ENCODE data around the gene NMNAT3.
A peak's percentile ranks its signal among the peaks of the same experiment; 100 is the strongest.

The NMNAT3 gene

GRCh38 chr3:139552632-139553365 lies 125.0 kb downstream of the NMNAT3 start:
- Histone ChIP-seq H3K36me3 (ENCODE audit: control insufficient read depth in 1 of 2, insufficient read depth in 2 of 2, low read length in 2 of 2) (no peaks in the 10 kb centered on the region), H3K4me3 (ENCODE audit: low read depth in 1 of 2, low read length in 2 of 2) (no peak overlapping the region), H3K27me3 (ENCODE audit: control insufficient read depth in 1 of 2, insufficient read depth in 2 of 2, low read length in 2 of 2) (no peaks in the 10 kb centered on the region), H3K9me3 (ENCODE audit: control insufficient read depth in 1 of 2, low read length in 2 of 2) (no peaks in the 10 kb centered on the region), H3K4me1 (ENCODE audit: control insufficient read depth in 1 of 2, insufficient read depth in 2 of 2, low read length in 2 of 2) (peaks cover 4 to 5% of the 10 kb centered on the region in 2 donors), H3K9ac (ENCODE audit: low read depth in 1 of 2, low read length in 2 of 2) (no peak overlapping the region), H3K27ac (ENCODE audit: low read depth, low read length) (no peak overlapping the region)

DNA sequence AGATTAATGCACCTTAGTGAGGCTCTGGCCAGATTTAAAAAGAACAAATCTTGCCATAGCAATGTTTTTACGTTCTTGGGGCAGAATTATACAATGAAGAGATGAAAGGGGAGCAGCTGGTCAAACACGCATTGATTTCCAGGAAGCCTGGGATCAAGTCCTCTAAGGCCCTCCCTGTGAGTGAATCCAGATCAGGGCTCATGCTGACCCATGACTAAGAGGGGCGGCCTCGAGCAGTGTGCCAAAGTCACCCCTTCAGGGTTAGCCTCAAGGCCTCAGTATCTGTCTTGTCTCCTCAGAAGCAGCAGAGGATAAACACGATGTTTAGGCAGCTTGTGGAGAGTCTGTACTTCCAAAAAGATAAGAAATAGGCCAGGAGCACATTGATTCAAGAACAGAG lies 129.0 kb downstream of the NMNAT3 start:
- no peak overlapping the region for H3K27ac ChIP-seq (ENCODE audit: low read depth, low read length)
- H3K4me1 ChIP-seq (ENCODE audit: control insufficient read depth in 1 of 2, insufficient read depth in 2 of 2, low read length in 2 of 2), result peaks cover 3 to 4% of the 10 kb centered on the region in 2 donors
- H3K36me3 ChIP-seq (ENCODE audit: control insufficient read depth in 1 of 2, insufficient read depth in 2 of 2, low read length in 2 of 2), result no peaks in the 10 kb centered on the region
- no peaks in the 10 kb centered on the region for H3K9me3 ChIP-seq (ENCODE audit: control insufficient read depth in 1 of 2, low read length in 2 of 2)
- no peak overlapping the region for H3K4me3 ChIP-seq (ENCODE audit: low read depth in 1 of 2, low read length in 2 of 2)
- no peak overlapping the region for H3K9ac ChIP-seq (ENCODE audit: low read depth in 1 of 2, low read length in 2 of 2)
- no peaks in the 10 kb centered on the region for H3K27me3 ChIP-seq (ENCODE audit: control insufficient read depth in 1 of 2, insufficient read depth in 2 of 2, low read length in 2 of 2)

- Histone ChIP-seq H3K9ac (ENCODE audit: low read depth in 1 of 2, low read length in 2 of 2) (no peak overlapping the region), H3K4me1 (ENCODE audit: control insufficient read depth in 1 of 2, insufficient read depth in 2 of 2, low read length in 2 of 2) (peaks cover 0 to 2% of the 10 kb centered on the region in 2 donors), H3K27me3 (ENCODE audit: control insufficient read depth in 1 of 2, insufficient read depth in 2 of 2, low read length in 2 of 2) (no peaks in the 10 kb centered on the region), H3K4me3 (ENCODE audit: low read depth in 1 of 2, low read length in 2 of 2) (no peak overlapping the region), H3K27ac (ENCODE audit: low read depth, low read length) (no peak overlapping the region), H3K9me3 (ENCODE audit: control insufficient read depth in 1 of 2, low read length in 2 of 2) (no peaks in the 10 kb centered on the region), H3K36me3 (ENCODE audit: control insufficient read depth in 1 of 2, insufficient read depth in 2 of 2, low read length in 2 of 2) (no peaks in the 10 kb centered on the region)
These were observed 130.1 kb downstream of the NMNAT3 start for GRCh38 chr3:139547666-139548065.

- H3K9ac ChIP-seq (ENCODE audit: low read depth in 1 of 2, low read length in 2 of 2), result no peak overlapping the region
- no peak overlapping the region for H3K4me3 ChIP-seq (ENCODE audit: low read depth in 1 of 2, low read length in 2 of 2)
These were observed 131.0 kb downstream of the NMNAT3 start for GRCh38 chr3:139546772-139547171.

DNA sequence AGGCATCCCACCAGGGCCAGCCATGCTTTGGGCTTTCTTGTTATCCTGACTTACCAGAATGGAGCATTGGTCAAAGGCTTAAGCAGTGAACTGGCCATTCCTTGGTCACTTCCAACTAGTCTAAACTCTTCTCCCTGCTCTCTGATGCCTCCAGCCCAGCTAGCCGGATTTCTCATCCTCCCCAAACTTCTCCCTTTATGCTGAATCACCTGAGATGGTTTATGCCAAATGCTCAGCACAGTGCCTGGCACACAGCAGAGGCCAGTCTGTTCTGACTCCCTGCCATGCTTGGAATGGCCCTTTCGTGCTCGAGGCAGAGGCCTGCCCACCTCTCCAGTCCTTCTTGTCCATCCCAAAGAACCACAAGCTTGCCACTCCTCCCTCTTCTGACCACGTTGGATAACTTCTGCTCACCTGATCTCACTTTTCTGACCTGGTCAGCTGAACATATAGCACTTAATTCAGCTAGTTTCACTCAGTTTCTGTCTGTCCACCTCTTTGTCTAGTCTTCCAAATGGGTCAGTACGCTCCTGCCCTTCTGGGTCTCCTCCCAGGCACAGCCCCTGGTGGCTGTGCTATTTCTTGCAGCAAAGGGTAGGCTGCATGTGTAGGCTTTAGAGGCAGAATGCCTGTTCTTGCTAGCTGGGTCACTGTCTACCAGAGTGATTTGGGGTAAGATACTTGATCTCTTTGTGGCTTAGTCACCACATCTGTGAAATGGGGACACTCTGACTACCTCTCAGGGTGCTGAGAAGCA lies 136.1 kb downstream of the NMNAT3 start:
- Histone ChIP-seq H3K4me1 (ENCODE audit: control insufficient read depth in 1 of 2, insufficient read depth in 2 of 2, low read length in 2 of 2) (peaks cover 21 to 26% of the 10 kb centered on the region in 2 donors), H3K27ac (ENCODE audit: low read depth, low read length) (no peak overlapping the region), H3K9ac (ENCODE audit: low read depth in 1 of 2, low read length in 2 of 2) (no peak overlapping the region), H3K4me3 (ENCODE audit: low read depth in 1 of 2, low read length in 2 of 2) (no peak overlapping the region), H3K9me3 (ENCODE audit: control insufficient read depth in 1 of 2, low read length in 2 of 2) (no peaks in the 10 kb centered on the region), H3K36me3 (ENCODE audit: control insufficient read depth in 1 of 2, insufficient read depth in 2 of 2, low read length in 2 of 2) (no peaks in the 10 kb centered on the region), H3K27me3 (ENCODE audit: control insufficient read depth in 1 of 2, insufficient read depth in 2 of 2, low read length in 2 of 2) (peaks cover 0 to 6% of the 10 kb centered on the region in 2 donors)

More at GRCh38 chr3:139546772-139547171, 131.0 kb downstream of the NMNAT3 start:
- H3K27ac ChIP-seq (ENCODE audit: low read depth, low read length), result no peak overlapping the region
- no peaks in the 10 kb centered on the region for H3K9me3 ChIP-seq (ENCODE audit: control insufficient read depth in 1 of 2, low read length in 2 of 2)
- no peaks in the 10 kb centered on the region for H3K27me3 ChIP-seq (ENCODE audit: control insufficient read depth in 1 of 2, insufficient read depth in 2 of 2, low read length in 2 of 2)
- H3K36me3 ChIP-seq (ENCODE audit: control insufficient read depth in 1 of 2, insufficient read depth in 2 of 2, low read length in 2 of 2), result no peaks in the 10 kb centered on the region
- no peaks in the 10 kb centered on the region for H3K4me1 ChIP-seq (ENCODE audit: control insufficient read depth in 1 of 2, insufficient read depth in 2 of 2, low read length in 2 of 2)

DNA sequence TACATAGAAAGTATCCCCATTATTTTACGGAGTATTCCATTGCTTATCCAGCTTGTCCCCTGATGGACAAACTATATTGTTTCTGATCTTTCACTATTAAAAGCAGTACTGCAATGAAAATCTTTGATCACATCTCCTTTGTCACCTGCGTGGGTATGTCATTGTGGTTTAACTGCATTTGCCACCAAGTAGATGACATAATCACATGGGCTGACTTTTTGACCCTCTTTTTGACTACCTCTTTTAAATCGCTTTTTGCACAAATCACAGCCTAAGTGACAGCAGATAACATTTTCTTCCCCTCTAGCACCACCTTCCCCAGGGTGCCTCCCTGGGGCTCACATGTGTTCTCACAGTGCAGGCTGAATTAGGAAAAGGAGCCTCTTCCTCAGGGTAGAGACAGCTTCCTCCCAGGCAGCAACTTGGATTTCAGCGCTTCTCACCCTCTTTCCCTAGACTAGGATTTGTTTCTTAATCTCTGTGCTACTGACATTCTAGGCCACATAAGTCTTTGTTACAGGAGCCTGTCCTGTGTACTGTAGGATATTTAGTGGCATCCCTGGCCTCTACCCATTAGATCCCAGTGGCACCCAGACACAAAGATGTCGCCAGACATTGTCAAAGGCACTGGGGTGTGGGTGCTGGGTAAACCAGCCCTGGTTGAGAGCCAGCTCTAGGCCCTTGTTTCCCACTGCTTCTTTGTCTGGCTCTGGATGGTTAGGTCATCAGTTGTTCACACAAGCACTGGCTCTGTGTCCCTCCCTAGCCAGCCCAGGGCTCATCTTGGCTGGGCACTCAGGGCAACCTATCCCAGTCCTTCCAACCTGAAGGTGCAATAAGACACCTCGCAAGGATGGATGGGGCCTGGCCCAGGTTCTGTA lies 136.9 kb downstream of the NMNAT3 start:
- Histone ChIP-seq H3K9me3 (ENCODE audit: control insufficient read depth in 1 of 2, low read length in 2 of 2) (no peaks in the 10 kb centered on the region), H3K4me3 (ENCODE audit: low read depth in 1 of 2, low read length in 2 of 2) (peak overlapping the region in 1 of 2 donors; percentile 41), H3K36me3 (ENCODE audit: control insufficient read depth in 1 of 2, insufficient read depth in 2 of 2, low read length in 2 of 2) (no peaks in the 10 kb centered on the region), H3K27ac (ENCODE audit: low read depth, low read length) (no peak overlapping the region), H3K27me3 (ENCODE audit: control insufficient read depth in 1 of 2, insufficient read depth in 2 of 2, low read length in 2 of 2) (peaks cover 0 to 6% of the 10 kb centered on the region in 2 donors), H3K9ac (ENCODE audit: low read depth in 1 of 2, low read length in 2 of 2) (no peak overlapping the region), H3K4me1 (ENCODE audit: control insufficient read depth in 1 of 2, insufficient read depth in 2 of 2, low read length in 2 of 2) (peaks cover 26 to 32% of the 10 kb centered on the region in 2 donors)

DNA sequence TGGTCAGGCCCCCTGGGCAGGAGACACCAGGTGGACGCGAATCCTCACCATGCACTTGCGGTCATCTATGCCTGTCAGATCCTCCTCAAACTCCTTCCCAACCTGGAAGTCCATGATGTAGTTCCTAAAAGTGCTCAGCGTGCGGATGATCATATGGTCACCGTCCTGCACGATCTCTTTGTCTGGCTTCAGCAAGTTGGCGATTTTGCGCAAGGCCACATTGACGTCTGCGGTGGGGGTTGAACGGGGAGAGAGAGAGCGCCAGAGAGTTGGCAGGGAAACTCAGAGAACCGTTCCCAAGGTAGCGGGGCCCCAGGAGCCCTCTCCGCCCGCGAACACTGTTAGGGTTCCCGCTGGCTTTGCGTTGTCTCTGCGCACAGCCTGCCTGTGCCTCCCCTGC lies 139.0 kb downstream of the NMNAT3 start:
- Histone ChIP-seq H3K4me1 (ENCODE audit: control insufficient read depth in 1 of 2, insufficient read depth in 2 of 2, low read length in 2 of 2) (peaks cover 47 to 52% of the 10 kb centered on the region in 2 donors), H3K27me3 (ENCODE audit: control insufficient read depth in 1 of 2, insufficient read depth in 2 of 2, low read length in 2 of 2) (peaks cover 0 to 6% of the 10 kb centered on the region in 2 donors), H3K9ac (ENCODE audit: low read depth in 1 of 2, low read length in 2 of 2) (peak overlapping the region; percentile 11 to 43), H3K27ac (ENCODE audit: low read depth, low read length) (no peak overlapping the region), H3K36me3 (ENCODE audit: control insufficient read depth in 1 of 2, insufficient read depth in 2 of 2, low read length in 2 of 2) (no peaks in the 10 kb centered on the region), H3K9me3 (ENCODE audit: control insufficient read depth in 1 of 2, low read length in 2 of 2) (no peaks in the 10 kb centered on the region), H3K4me3 (ENCODE audit: low read depth in 1 of 2, low read length in 2 of 2) (peak overlapping the region; percentile 66 to 75)

DNA sequence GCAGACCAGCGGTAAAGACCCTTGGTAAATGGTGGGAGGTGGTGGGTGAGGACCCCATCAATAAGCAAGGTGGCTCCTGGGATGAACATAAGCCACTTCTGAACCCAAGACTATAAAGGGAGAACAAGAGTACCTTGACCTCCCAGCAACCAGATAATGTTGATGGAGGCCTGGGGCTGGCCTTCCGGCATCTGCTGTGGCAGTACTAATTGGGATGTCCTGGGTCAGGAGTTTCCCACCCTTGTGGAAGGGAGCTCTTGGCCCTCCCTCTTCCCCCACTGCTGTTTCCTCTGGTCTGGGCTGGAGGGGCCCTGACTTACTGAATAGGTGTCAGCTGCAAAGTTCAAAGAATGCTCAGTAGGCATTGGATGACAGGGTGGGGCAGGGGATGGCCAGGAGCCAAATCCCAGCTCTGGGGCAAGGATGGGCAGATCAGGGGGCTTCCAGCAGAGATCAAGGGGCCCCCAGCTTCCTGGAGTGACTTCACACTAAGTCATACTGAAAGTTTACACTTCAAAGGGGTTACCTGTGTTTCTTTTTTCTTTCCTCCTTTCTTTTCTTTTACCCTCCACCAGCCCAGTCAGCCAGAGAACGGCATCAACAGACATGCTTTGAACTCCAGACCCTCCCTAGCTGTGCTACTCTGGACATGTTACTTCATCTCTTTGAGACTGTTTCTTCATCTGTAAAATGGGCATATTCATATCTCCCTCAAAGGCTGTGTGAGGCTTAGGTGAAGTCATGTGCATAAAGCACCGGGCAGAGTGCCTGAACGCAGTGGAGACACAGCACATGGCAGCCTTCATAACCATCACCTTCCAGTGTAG lies 139.8 kb downstream of the NMNAT3 start:
- peak overlapping the region in 1 of 2 donors; percentile 75 for H3K4me3 ChIP-seq (ENCODE audit: low read depth in 1 of 2, low read length in 2 of 2)
- H3K4me1 ChIP-seq (ENCODE audit: control insufficient read depth in 1 of 2, insufficient read depth in 2 of 2, low read length in 2 of 2), result peaks cover 49 to 55% of the 10 kb centered on the region in 2 donors
- no peaks in the 10 kb centered on the region for H3K9me3 ChIP-seq (ENCODE audit: control insufficient read depth in 1 of 2, low read length in 2 of 2)
- peak overlapping the region in 1 of 2 donors; percentile 43 for H3K9ac ChIP-seq (ENCODE audit: low read depth in 1 of 2, low read length in 2 of 2)
- no peaks in the 10 kb centered on the region for H3K36me3 ChIP-seq (ENCODE audit: control insufficient read depth in 1 of 2, insufficient read depth in 2 of 2, low read length in 2 of 2)
- no peak overlapping the region for H3K27ac ChIP-seq (ENCODE audit: low read depth, low read length)
- H3K27me3 ChIP-seq (ENCODE audit: control insufficient read depth in 1 of 2, insufficient read depth in 2 of 2, low read length in 2 of 2), result peaks cover 0 to 6% of the 10 kb centered on the region in 2 donors

DNA sequence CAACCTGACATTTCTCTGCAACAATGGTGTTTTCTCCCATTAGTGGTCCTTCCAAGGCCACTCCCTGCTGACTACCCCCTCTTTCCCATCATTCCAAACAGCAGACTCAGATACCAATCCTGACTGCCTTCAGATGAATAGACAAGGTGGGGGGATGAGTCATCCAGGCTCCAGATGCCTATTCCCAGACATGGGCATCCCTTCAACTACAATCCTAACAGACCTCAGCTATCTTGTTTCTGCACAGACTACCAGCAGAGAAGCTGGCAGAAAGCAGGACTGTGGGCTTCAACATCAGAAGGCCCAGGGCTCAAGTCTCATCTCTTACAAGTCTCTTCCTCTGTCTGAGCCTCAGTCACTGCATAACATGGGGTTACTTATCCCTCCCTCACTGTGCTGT lies 140.4 kb downstream of the NMNAT3 start:
- peaks cover 49 to 58% of the 10 kb centered on the region in 2 donors for H3K4me1 ChIP-seq (ENCODE audit: control insufficient read depth in 1 of 2, insufficient read depth in 2 of 2, low read length in 2 of 2)
- H3K27ac ChIP-seq (ENCODE audit: low read depth, low read length), result no peak overlapping the region

More for the DNA sequence above, 140.4 kb downstream of the NMNAT3 start:
- no peak overlapping the region for H3K4me3 ChIP-seq (ENCODE audit: low read depth in 1 of 2, low read length in 2 of 2)
- H3K36me3 ChIP-seq (ENCODE audit: control insufficient read depth in 1 of 2, insufficient read depth in 2 of 2, low read length in 2 of 2), result no peaks in the 10 kb centered on the region
- no peak overlapping the region for H3K9ac ChIP-seq (ENCODE audit: low read depth in 1 of 2, low read length in 2 of 2)
- peaks cover 0 to 6% of the 10 kb centered on the region in 2 donors for H3K27me3 ChIP-seq (ENCODE audit: control insufficient read depth in 1 of 2, insufficient read depth in 2 of 2, low read length in 2 of 2)
- H3K9me3 ChIP-seq (ENCODE audit: control insufficient read depth in 1 of 2, low read length in 2 of 2), result no peaks in the 10 kb centered on the region

Measured in duodenal mucosa (tissue), 2 donors.